Naive B cell (primary cell): ENCODE results near the gene CLNK. TPM values are rescaled to one million over a fixed set of nuclear protein-coding genes. Genes with fewer than 3 reads are reported as not detected.

Experiments
- ATAC-seq, 2 donors: fragments of 150-1000 bp; cut with Tn5 transposase; 2 replicates each; pipeline ENCODE4 v1.10.0; 2021; ENCODE audit warnings: low read depth in 2 of 2, mild to moderate bottlenecking in 2 of 2, moderate library complexity in 2 of 2
- DNase-seq: peaks from one replicate; pipeline ENCODE4 v3.0.0; 2022
- H3K27ac Mint-ChIP-seq, 6 donors: one replicate each; pipeline ENCODE4 v1.8.0; 2020 to 2022; ENCODE audit warnings: mild to moderate bottlenecking in 6 of 6, mixed read lengths in 6 of 6, moderate library complexity in 5 of 6, inconsistent platforms in 2 of 6
- H3K27me3 Mint-ChIP-seq, 3 donors: one replicate each; pipeline ENCODE4 v1.8.0; 2021 to 2022; ENCODE audit warnings: mixed read lengths in 3 of 3, mild to moderate bottlenecking in 1 of 3
- H3K36me3 Mint-ChIP-seq, 2 donors: one replicate each; pipeline ENCODE4 v1.8.0; 2020 to 2022; ENCODE audit warnings: mixed read lengths in 2 of 2, inconsistent platforms in 1 of 2, mild to moderate bottlenecking in 1 of 2
- H3K4me1 Mint-ChIP-seq, 3 donors: one replicate each; pipeline ENCODE4 v1.8.0; 2020 to 2022; ENCODE audit warnings: mixed read lengths in 3 of 3, inconsistent platforms in 1 of 3, mild to moderate bottlenecking in 1 of 3, moderate library complexity in 1 of 3
- H3K4me3 Mint-ChIP-seq, 8 donors: one replicate each; pipeline ENCODE4 v1.8.0; 2020 to 2022; ENCODE audit warnings: mild to moderate bottlenecking in 8 of 8, mixed read lengths in 8 of 8, moderate library complexity in 8 of 8, inconsistent platforms in 2 of 8
- H3K9me3 Mint-ChIP-seq, 7 donors: one replicate each; pipeline ENCODE4 v1.8.0; 2020 to 2022; ENCODE audit warnings: mixed read lengths in 7 of 7, mild to moderate bottlenecking in 5 of 7, inconsistent platforms in 2 of 7, moderate library complexity in 1 of 7
- polyA plus RNA-seq, 6 donors: library from polyadenylated mRNA; unstranded; fragments of 300-500 nt; fragmentation: Illumina TruSeq; gene quantifications; one replicate each; pipeline ENCODE4 v1.2.3, GENCODE V29; 2021; ENCODE audit warnings: low read depth in 6 of 6

The CLNK gene
- polyA plus RNA-seq, 6 donors from 2014 or later: 0.69 to 1.3 (median 1.2) TPM; not detected in 1

DNA sequence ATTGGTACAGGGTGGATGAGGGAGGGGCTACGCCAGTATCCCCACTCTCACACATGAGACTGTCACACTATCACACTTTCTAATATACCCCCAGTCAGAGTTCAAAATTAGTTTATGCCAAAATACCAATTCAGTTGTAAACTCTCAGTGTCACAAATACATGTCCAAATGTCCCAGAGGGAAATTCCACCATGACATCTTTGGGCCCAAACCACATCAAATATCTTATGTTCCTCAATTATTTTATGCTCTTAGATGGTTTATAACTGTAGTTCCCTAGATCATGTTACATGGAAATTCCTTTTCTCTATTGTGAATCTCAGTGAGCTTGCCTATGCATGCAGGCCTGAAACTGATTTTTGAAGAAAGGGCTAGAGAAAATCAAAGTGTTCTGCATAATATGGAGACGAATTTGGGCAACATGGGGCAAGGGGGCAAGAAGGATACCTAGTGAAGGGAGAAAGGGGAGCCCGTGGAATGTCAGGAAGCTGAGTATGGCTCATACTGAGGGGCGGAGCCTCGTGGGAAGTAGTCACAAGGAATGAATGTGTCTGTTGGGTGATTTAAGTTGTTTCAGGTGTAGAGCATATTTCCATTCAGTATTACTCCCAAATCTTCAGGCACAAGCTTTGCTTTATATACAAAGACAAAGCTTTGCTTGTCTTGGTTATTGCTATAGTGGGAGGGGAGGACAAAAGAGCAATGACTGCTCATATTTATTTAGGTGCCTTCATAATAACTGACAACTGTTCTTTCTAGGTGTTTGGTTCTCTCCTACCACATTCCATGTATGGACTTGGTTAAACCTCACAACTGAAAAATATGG is 40.8 kb downstream of the CLNK start:
- Mint-ChIP-seq H3K4me1 (peaks cover 5 to 11% (median 10%) of the 10 kb centered on the region in 3 donors), H3K4me3 (no peak overlapping the region), H3K27me3 (no peaks in the 10 kb centered on the region), H3K27ac (peak overlapping the region in 1 of 6 donors; percentile 46), H3K36me3 (peaks cover 8 to 9% of the 10 kb centered on the region in 2 donors), H3K9me3 (peaks cover 0 to 11% (median 7%) of the 10 kb centered on the region in 7 donors)
- DNase-seq (no peak), ATAC-seq (no peak)

DNA sequence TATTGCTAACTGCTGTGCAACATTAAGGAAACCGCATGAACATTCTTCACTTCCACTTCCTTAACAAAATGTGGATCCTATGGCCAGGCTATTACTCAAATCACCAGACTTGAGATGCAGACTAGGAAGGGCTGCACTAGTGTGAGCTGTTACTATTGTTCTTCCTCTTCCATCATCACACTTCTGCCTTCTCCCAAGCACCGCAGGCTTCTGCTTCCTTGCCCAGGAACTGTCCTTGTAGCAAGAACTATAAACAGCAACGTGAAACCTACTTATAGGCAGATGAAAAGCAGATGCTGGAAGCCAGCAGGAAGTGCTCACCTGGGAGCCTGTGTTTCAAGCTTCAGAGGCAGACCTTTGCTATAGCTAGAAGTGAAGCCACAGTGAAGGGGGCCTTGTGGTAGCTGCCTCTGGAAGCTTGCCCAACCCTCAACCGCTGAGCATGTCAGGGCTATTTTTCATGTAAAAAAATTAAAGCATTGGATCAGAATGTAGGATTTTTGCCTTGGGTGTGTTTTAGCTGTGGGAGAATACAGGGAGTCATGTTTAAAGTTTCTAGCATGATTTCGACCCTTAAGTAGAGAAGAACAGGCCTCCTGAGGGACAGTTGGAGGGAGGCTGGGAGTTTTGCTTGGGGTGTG is 43.9 kb downstream of the CLNK start:
- ATAC-seq (no peak), DNase-seq (no peak)
- Mint-ChIP-seq H3K27me3 (peaks cover 0 to 4% (median 0%) of the 10 kb centered on the region in 3 donors), H3K4me1 (peaks cover 5 to 11% (median 10%) of the 10 kb centered on the region in 3 donors), H3K27ac (no peak overlapping the region), H3K36me3 (peaks cover 0 to 9% of the 10 kb centered on the region in 2 donors), H3K9me3 (peaks cover 0 to 11% (median 7%) of the 10 kb centered on the region in 7 donors), H3K4me3 (no peak overlapping the region)

DNA sequence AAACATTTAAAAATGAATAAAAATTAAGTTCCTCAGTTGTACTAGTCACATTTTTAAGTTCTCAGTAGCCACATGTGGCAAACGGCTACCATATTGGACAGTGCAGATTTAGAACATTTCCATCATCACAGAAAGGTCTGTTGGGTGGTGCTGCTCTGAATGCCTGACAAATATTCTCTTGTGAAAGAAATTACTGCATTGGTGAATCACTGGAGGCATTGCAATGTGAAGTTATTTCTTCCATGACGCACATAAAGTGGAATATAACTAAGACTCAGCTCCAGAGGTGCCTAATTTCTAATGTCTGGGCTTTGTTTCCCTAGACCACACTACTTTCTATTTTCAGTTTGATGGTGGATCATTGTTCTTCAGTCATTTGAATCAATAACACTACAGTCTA is 44.9 kb downstream of the CLNK start:
- Mint-ChIP-seq H3K9me3 (peaks cover 0 to 11% (median 7%) of the 10 kb centered on the region in 7 donors), H3K4me1 (peaks cover 5 to 11% (median 10%) of the 10 kb centered on the region in 3 donors), H3K27me3 (peaks cover 0 to 4% (median 0%) of the 10 kb centered on the region in 3 donors), H3K4me3 (no peak overlapping the region), H3K27ac (no peak overlapping the region), H3K36me3 (peaks cover 0 to 9% of the 10 kb centered on the region in 2 donors)
- no peak for ATAC-seq
- DNase-seq: no peak

DNA sequence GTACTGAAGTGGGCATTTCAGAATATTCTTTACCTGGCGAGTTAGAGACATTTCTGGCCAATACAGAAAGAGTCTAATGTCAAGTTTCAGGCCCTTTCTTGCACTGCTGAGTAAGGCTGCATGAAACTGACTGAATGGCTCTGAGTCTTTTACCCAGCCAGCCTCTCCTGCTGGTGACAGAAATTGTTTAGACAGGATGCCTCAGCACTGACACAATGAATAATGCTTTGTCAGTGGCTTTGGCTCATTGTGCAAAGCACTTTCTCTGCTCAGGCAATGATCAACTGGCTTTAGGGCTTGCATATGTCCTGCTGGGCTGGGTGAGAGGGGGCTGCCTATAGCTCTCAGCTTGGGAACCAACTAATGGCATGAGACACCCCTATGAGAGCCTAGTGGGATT is 45.5 kb downstream of the CLNK start:
- Mint-ChIP-seq H3K36me3 (peaks cover 0 to 9% of the 10 kb centered on the region in 2 donors), H3K27ac (no peak overlapping the region), H3K9me3 (peaks cover 0 to 11% (median 7%) of the 10 kb centered on the region in 7 donors), H3K27me3 (peaks cover 0 to 4% (median 0%) of the 10 kb centered on the region in 3 donors), H3K4me3 (no peak overlapping the region), H3K4me1 (peaks cover 5 to 11% (median 10%) of the 10 kb centered on the region in 3 donors)
- no peak for DNase-seq
- ATAC-seq: no peak

DNA sequence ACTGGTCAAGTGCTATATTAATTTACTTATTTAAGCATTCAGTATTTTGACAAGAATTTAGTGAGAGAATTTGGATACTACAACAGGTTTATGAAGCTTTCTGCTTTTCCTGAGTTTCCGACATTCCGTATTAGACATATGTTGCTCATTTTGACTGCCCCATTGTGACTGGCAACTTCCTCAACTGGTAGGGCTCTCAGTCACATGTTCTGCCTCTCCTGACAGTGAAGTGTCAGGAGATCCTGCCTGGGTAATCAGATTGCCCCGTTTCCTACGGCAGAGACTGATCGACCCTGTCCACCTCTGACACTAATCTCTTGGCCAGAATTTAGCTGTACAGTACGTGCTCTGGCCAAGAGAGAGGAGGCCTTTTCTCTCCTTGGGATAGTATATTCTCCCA is 49.5 kb downstream of the CLNK start:
- H3K27ac Mint-ChIP-seq: no peak overlapping the region
- peaks cover 0 to 4% (median 0%) of the 10 kb centered on the region in 3 donors for H3K27me3 Mint-ChIP-seq
- H3K9me3 Mint-ChIP-seq: peaks cover 0 to 1% (median 0%) of the 10 kb centered on the region in 7 donors
- DNase-seq (no peak), ATAC-seq (no peak)
- peaks cover 0 to 5% of the 10 kb centered on the region in 2 donors for H3K36me3 Mint-ChIP-seq
- H3K4me3 Mint-ChIP-seq: no peak overlapping the region
- H3K4me1 Mint-ChIP-seq: no peaks in the 10 kb centered on the region

DNA sequence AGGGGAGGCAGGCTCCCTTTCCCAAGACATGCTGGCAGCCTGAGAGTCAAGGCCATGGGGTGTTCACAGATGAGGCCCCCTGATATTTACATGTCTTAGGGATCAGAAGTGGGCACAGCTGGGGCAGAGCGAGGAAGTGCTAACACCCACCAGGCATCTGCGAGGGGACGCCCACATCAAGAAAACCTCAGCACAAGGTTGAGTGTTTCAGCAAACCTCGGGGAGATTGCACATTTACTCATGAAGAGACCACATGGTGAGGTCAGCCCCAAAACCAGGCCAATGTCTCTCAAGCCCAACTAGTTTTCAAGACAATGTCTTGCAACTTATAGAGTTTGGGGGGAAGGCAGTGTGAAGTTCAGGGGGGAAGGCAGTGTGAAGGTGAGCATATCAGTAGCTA is 55.2 kb downstream of the CLNK start:
- ATAC-seq (no peak), DNase-seq (no peak)
- H3K27ac Mint-ChIP-seq: peak overlapping the region in 2 of 6 donors; percentile 11 to 58
- no peaks in the 10 kb centered on the region for H3K27me3 Mint-ChIP-seq
- H3K36me3 Mint-ChIP-seq: peaks cover 0 to 5% of the 10 kb centered on the region in 2 donors
- H3K4me3 Mint-ChIP-seq: no peak overlapping the region
- H3K9me3 Mint-ChIP-seq: peaks cover 0 to 1% (median 0%) of the 10 kb centered on the region in 7 donors
- peaks cover 10 to 15% (median 12%) of the 10 kb centered on the region in 3 donors for H3K4me1 Mint-ChIP-seq

DNA sequence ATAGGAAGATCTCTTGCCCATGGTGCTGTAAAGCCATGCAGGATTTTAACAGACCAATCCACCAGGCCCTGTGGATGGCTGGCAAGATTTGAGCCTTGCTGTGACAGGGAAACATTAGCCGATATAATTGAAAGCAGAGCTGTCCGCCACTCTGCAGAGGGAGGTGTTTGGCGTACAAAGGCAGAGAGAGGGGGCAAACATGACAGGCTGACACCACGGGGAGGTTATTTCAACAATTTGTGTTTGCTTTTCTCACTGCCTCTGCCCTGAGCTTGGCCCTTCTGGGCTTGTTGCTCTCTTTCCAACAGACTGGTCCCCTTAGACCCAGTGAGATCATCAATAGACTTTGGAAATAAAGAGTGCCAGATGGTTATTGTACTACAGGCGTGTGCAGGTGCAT is 59.4 kb downstream of the CLNK start:
- DNase-seq (no peak), ATAC-seq (no peak)
- no peak overlapping the region for H3K4me3 Mint-ChIP-seq
- H3K36me3 Mint-ChIP-seq: no peaks in the 10 kb centered on the region
- H3K27me3 Mint-ChIP-seq: no peaks in the 10 kb centered on the region
- H3K4me1 Mint-ChIP-seq: peaks cover 10 to 22% (median 21%) of the 10 kb centered on the region in 3 donors
- peak overlapping the region in 1 of 6 donors; percentile 78 for H3K27ac Mint-ChIP-seq
- no peaks in the 10 kb centered on the region for H3K9me3 Mint-ChIP-seq

DNA sequence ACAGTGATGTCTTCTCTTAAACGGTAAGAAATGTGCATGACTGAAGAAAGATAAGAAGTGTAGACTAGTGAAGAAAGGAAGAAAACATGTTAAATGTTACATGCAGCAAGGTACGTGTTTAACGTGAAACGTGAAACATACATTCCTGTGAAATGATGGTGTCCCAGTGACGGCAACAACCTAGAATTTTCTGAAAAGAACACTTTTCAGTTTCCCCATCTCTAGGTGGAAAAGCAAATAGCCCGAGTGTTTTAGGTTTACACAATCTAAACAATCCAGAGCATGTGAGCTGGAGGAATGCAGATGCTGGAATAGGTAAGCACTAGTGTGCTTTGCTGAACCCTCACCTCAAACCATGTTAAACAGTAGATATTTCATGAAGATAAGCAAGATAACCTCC is 60.7 kb downstream of the CLNK start:
- no peaks in the 10 kb centered on the region for H3K36me3 Mint-ChIP-seq
- no peak overlapping the region for H3K4me3 Mint-ChIP-seq
- H3K9me3 Mint-ChIP-seq: no peaks in the 10 kb centered on the region
- no peaks in the 10 kb centered on the region for H3K27me3 Mint-ChIP-seq
- no peak for ATAC-seq
- peak overlapping the region in 1 of 6 donors; percentile 67 for H3K27ac Mint-ChIP-seq
- peaks cover 16 to 26% (median 21%) of the 10 kb centered on the region in 3 donors for H3K4me1 Mint-ChIP-seq
- no peak for DNase-seq

DNA sequence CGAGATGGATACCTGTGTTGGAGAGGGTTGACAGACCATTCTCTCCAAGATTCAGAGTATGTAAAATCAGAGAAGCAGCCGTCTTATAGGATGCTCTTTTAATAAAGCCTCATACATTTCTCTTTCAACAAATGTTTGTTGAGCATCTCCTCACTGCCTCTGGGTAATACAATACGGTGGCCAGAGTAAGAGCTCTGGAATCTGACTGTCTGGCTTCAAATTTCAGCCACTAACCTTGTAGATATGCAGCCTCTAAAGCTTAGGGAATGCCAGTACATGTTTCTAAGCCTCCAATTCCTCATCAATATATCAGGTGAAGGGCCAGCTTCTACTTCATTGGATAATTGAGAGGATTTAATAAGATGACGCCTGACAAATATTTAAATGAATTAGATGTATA is 61.3 kb downstream of the CLNK start:
- Mint-ChIP-seq H3K36me3 (no peaks in the 10 kb centered on the region), H3K27me3 (no peaks in the 10 kb centered on the region), H3K9me3 (no peaks in the 10 kb centered on the region), H3K4me1 (peaks cover 20 to 26% (median 21%) of the 10 kb centered on the region in 3 donors), H3K27ac (no peak overlapping the region), H3K4me3 (no peak overlapping the region)
- DNase-seq: no peak
- no peak for ATAC-seq

DNA sequence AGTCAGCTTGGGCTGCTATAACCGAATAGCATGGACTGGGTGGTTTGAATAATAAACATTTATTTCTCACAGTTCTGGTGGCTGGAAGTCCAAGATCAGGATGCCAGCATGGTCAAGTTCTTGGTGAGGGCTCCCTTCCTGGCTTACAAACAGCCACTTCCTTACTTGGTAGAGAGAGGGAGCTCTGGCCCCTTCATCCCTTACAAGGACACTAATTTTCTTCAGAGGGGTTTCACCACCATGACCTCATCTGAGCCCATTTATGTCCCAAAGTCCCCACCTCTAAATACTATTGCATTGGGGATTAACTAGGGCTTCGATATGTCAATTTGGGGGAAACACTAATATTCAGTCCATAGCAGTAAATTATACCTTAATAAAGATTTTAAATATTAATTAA is 61.8 kb downstream of the CLNK start:
- Mint-ChIP-seq H3K27ac (no peak overlapping the region), H3K36me3 (no peaks in the 10 kb centered on the region), H3K27me3 (peaks cover 0 to 4% (median 0%) of the 10 kb centered on the region in 3 donors), H3K4me1 (peaks cover 20 to 26% (median 21%) of the 10 kb centered on the region in 3 donors), H3K9me3 (no peaks in the 10 kb centered on the region), H3K4me3 (no peak overlapping the region)
- DNase-seq: peak; percentile 16
- ATAC-seq: peak; percentile 45 to 58

DNA sequence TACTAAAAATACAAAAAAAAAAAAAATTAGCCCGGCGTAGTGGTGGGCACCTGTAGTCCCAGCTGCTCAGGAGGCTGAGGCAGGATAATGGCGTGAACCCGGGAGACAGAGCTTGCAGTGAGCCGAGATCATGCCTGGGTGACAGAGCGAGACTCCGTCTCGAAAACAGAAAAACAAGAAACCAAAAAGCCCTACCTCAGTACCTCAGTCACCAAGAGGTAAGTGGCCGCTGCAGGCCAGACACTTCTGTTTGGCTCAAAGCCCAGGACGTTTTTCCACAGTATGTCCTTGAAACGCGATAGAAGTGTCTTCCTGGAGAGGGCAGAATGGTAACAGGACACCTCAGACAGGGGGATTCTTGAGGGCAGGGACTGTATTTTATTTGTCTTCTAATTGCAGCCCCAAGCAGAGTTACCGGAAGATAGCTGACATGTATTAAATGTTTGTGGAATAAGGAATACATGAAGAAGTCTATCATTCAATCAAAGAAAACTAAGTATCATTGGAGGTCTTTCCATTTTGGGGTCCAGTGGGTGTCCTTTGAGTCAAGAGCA is 63.6 kb downstream of the CLNK start:
- no peak overlapping the region for H3K4me3 Mint-ChIP-seq
- no peaks in the 10 kb centered on the region for H3K9me3 Mint-ChIP-seq
- H3K27ac Mint-ChIP-seq: peak overlapping the region in 2 of 6 donors; percentile 18 to 39
- peaks cover 0 to 4% (median 0%) of the 10 kb centered on the region in 3 donors for H3K27me3 Mint-ChIP-seq
- DNase-seq (no peak), ATAC-seq (no peak)
- H3K4me1 Mint-ChIP-seq: peaks cover 20 to 22% (median 20%) of the 10 kb centered on the region in 3 donors
- H3K36me3 Mint-ChIP-seq: no peaks in the 10 kb centered on the region

DNA sequence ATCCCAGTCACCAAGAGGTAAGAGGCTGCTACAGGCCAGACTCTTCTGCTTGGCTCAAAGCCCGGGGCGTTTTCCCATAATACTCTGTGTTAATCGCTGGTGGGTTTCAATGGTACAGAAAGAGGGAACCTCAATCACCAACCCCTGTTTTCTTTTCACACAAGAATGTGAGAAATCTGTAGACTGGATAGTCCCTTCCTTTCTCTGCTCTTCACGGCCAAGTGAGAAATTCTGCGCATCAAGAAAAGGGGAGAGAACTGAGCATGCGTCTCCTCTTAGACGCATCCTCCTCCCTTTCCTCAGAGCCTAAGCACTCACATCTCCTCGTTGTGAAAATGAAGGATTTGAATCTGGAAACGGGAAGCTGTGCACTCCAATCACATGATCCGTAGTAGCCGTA is 64.7 kb downstream of the CLNK start:
- no peaks in the 10 kb centered on the region for H3K9me3 Mint-ChIP-seq
- ATAC-seq: no peak
- H3K36me3 Mint-ChIP-seq: no peaks in the 10 kb centered on the region
- H3K4me3 Mint-ChIP-seq: no peak overlapping the region
- H3K27ac Mint-ChIP-seq: peak overlapping the region in 2 of 6 donors; percentile 33 to 50
- H3K4me1 Mint-ChIP-seq: peaks cover 10 to 14% (median 11%) of the 10 kb centered on the region in 3 donors
- DNase-seq: no peak
- H3K27me3 Mint-ChIP-seq: peaks cover 0 to 4% (median 0%) of the 10 kb centered on the region in 3 donors

DNA sequence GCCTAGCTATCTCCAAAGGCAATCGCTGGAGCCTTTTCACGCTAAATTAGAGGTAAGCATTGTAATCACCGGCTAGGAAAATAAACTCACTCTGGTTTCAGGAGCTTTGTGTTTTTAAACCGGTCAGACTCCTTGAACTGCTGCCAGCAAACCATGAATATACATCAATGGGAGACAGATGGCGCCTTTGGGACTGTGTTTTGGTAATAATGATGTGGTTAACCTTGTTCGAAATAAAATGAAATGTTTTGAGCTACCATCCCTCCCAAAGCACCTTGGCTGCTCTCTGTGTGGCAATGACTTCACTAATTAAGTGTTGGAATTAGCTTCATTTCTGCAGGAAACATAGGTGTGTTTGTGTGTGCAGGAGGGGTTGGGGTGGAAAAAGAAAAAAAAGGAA is 65.3 kb downstream of the CLNK start:
- Mint-ChIP-seq H3K27me3 (peaks cover 0 to 9% (median 0%) of the 10 kb centered on the region in 3 donors), H3K9me3 (no peaks in the 10 kb centered on the region), H3K4me1 (peaks cover 10 to 14% (median 10%) of the 10 kb centered on the region in 3 donors), H3K27ac (peak overlapping the region in 2 of 6 donors; percentile 2 to 77), H3K4me3 (peak overlapping the region in 1 of 8 donors; percentile 44), H3K36me3 (peaks cover 0 to 5% of the 10 kb centered on the region in 2 donors)
- DNase-seq: no peak
- no peak for ATAC-seq
